CD4-positive, alpha-beta T cell treated with Interleukin-15 for 4 hours (primary cell): ENCODE measurements around the gene TTC8.
"Not testable (repeated sequence)": the region's sequence is repeated elsewhere in the genome, so short reads cannot be mapped to it uniquely, and the experiment has no call there.

Experiments used
- DNase-seq: peaks from one replicate; pipeline ENCODE4 v3.0.0-alpha.2; 2020; ENCODE audit warnings: low spot score

Gene TTC8

DNA sequence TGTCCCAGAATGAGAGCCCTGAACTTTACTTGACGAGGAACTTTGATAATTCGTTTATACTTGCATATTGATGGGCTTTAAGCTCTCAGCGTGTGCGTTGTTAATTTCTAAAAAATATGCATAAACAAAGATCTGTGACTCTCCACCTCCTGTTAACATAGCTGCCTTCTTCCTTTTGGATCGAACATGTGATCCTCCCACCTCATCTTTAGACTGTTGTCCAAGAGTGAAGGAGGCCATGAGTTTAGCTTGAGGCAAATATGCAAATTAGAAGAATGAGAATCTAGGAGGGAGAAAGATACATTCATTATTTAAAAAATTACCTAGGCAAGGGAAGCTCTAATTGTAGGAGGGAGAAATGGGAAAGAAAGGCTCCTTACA lies 617 bp downstream of the TTC8 start:
- no peak for DNase-seq

DNA sequence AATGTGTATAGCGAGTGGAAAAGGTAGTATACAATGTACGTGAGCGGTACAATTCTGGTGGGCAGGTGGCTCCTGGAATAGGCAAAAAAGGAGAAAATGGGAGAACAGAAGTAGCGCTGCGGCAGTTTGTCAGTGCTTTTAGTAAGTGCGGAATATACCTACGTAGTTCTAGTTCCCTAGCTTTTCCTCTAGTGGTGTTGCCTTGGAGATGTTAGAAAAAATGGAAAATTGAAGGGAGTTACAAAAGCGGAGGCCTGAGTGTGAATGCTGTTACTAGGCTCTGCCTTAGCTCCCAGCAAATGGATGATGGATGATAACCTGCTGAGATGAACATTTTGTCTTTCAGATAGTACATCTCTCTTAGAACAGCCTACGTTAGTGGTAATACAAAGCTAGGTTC lies 1.1 kb downstream of the TTC8 start:
- DNase-seq = no peak

DNA sequence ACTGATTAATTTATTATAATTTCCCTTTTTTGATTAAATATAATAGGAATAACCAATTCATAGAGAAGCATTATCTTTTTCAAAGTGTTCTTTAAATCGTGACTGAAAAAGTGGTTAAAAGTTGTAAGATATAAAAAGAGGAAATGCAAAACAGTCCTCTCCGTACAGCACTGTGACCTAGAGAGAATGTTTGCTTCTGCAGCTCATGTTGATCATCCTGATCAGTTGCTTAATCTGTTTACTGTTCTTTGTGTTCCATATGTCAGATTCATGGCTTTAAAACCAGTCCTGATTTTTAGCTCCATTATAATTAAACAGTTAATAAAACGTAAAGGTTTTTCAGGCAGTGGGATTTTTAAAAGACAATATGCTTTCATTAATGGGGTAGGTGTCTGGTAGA lies 4.7 kb downstream of the TTC8 start:
- no peak for DNase-seq

DNA sequence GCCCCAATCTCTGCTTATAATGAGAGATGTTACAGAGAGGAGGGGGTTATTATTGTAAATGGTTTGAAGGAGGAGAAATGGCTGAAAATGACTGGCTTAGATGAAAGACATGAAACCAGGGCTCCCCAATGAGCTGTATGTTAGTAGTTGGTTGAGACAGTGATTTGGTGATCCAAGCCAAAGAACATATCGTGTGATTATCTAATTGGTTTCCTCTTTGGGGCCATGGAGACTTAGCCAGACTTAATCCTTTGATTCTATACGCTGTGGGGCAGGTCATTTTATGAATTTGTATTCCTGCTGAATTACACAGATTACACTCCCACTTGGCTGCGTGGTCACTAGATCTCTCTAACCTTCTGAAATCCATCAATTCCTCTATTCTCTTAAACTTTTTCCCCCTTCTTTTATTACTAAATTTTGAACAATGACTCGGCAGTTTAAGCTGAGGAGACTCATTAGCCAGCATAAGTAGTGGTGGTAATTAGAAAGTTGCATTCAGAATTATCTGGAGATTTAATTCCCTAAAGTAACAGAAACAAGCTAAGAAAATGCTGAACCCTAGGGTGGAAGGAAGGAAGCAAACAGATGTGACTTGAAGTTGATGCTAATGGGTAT lies 5.3 kb downstream of the TTC8 start:
- DNase-seq = no peak

DNA sequence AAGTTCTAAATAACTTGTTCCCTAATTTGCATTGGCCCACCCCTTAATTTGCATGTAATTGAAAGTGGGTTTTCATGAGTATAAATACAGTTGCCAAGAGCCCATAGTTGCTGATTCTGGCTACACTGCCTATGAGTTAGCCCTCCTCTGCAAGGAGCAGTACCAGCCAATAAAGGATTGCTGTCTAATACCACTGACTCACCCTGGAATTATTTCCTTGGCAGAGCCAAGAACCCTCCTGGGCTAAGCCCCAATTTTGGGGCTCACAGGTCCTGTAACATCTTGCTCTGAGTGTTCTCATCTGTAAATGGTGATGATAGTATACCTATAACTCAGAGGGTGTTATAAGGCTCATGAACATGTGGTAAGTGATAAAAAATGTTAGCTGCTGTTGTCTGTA lies 6.8 kb downstream of the TTC8 start:
- DNase-seq = no peak

DNA sequence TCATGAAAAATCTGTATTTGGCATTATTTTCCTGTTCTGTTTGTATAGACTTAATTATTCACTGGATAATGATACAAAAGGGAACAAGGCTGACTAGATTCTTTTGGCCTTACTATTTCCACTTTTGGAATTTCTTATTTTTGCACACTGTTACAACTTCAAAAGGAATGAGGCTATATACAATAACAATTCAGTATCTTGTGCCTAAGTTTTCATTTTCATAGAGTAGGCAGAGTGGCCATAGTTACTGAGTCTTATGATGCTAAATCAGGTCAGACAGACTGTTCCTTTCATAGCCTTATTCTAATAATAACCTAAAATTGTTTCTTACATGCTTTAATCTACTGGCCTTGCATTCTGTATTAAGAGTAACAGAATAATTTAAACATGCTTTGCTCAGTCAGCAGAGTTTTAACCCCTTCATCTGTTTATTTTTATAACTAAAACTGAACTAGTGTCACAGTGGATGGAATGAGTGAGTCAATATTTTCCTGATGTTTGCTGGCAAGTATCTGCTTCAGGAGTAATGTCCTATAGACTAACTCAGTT lies 10.5 kb downstream of the TTC8 start:
- DNase-seq = no peak

DNA sequence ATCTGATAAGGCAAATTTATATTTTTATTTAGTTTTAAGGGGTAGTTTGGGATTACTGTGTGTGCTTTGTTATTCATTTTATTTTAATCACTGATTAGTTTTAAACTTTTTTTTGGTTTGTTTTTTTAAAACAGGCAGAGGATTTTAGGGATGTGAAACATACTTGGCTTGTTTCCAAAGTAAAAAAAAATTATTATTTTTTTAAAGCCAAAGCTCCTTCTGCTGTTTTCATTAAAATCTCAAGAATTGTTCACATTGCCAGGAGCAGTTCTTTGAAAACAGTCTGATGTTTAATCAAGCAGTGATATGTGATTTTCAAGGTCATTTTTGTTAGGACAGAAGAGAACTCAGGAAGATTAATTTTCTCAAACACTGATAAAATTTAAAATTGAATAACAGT lies 11.2 kb downstream of the TTC8 start:
- DNase-seq = no peak

DNA sequence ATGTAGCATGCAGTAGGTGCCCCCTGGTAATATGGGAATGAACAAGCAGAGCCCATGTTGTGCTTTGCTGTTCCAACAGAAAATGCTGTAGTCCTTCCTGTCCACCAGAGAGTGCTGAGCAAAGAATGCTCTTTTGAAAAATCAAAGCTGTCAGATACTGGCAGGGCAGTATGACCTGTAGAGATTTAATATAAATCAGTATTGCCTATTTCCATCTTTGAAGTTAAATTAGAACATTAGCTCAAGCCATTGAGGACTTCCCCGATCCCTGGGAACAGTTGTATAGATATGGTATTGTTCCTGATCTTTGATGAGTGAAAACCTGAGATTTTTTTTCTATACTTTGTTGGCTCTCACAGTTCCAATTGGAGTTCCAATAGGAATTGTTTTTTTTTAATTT lies 13.0 kb downstream of the TTC8 start:
- DNase-seq = no peak

DNA sequence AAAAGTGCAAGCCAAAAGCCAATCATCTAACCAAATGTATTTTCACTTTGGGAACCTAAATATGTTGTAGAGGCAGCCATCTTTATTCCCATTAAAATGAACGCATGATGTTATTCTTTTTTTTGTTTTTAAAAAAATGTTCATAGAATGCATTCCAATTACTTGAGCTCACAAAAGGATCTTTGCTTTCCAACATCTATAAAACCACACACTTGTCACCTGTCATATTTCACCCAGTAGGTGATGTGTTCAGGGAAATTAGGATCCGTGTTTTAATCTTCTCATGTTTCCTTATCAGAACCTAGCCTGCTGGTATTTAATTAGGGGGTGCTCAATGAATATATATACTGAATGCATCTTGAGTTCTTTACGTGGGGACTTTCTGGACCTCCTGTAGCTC lies 13.6 kb downstream of the TTC8 start:
- DNase-seq = no peak

DNA sequence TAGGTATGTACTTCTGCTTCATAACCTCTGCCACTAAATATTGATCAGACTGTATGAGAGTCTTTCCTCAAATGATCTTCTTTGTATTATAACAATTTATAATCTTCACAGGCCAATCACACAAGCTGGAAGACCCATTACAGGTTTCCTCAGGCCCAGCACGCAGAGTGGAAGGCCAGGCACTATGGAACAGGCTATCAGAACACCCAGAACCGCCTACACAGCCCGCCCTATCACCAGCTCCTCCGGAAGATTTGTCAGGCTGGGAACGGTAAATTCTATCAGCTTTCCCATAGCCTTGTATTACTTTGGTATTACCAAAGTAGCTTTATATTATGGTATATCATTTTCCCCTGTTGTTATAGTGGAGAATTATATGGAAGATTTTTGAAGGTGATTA lies 16.5 kb downstream of the TTC8 start:
- no peak for DNase-seq

DNA sequence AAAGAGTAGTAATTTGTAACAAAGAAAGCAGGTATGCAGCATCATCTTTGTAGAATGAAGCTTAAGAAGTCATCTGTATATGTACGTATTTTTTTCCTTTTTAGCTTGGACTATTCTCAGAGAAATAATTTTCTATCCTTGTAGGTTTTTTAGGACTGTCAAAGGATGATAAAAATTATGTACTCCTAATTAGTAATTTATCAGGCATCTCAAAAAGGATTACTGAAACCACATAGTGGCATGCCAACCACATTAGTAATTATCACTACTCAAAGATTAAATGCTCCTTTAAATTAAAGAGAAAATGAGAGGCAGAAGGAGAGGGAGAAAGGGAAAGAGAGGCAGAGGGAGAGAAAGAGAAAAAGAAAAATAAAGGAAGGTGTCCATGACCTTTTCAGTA lies 17.3 kb downstream of the TTC8 start:
- no peak for DNase-seq

DNA sequence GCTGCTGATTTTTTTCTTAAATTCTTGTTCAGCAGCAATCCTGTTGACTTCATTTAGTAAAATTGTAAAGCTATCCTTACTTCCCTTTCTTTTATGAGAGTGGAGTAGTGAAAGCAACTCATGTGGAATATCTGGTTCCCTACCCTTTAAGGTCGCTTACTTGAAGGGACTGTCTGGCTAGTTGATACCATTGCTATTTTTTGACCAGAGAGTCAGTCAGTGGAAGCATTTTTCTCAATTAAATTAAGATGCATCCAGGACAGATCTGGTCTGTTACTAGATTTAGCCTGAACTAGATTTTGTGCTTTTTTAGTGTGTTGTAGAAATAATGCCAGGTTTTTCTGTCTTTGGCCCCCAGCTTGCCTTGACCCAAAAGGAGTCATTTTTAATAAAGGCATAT lies 18.0 kb downstream of the TTC8 start:
- no peak for DNase-seq

DNA sequence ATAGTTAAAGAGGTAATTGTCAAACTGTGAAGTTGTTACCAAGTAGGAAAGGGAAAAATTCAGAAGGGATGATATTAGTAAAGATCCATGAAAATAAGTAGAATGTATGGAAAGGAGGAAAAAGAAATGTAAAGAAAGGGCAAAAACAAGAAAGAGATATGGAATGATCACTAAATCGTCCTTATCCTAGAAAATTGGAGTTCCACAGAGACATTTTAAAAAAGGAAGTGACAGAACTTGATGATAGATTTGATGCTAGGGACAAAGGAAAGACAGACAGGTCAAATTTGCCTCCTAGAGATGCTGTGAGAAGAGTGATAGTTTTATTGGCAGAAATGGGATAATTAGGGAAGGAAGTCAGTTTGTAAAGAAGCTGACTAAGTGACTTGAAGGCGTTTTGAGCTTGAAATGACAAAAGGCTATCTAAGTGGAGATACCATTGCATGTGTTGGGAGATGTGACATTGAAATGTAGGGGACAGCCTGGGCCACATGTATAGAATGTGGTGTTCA lies 20.6 kb downstream of the TTC8 start:
- no peak for DNase-seq

DNA sequence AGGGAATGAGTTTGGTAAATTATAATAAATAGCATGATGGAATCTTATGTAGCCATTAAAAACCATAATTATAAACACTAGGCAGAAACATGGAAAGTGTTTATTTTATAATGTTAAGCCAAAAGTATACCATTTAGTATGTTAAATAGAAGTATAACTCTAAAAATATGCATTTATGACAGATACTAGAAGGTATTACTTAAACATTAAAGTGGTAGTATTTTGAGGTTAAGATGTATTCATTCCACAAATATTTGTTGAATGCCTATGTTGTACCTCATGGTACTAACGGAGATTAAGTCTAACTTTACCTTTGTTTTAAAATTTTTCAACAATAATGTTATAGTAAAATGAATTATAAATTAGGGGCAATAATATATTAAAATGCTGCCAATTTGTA lies 24.1 kb downstream of the TTC8 start:
- DNase-seq = no peak

DNA sequence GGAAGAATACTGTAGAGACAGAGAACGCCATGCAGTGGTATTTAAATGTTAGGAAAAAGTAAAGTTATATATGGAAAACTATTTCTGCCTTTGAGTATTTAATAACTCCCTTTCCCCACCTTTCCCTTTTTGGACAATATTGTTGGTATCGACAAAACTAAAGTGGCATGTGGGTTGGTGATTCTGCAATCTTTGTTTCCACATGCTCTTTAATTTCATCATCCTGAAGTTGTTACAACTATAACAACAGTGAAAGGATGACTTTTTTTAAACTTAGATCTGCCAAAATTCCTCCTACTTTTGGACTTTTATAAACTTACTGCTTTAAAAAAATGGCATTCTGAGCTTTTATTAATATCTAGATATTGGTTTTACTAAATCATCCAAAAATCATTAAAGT lies 25.3 kb downstream of the TTC8 start:
- DNase-seq = no peak

DNA sequence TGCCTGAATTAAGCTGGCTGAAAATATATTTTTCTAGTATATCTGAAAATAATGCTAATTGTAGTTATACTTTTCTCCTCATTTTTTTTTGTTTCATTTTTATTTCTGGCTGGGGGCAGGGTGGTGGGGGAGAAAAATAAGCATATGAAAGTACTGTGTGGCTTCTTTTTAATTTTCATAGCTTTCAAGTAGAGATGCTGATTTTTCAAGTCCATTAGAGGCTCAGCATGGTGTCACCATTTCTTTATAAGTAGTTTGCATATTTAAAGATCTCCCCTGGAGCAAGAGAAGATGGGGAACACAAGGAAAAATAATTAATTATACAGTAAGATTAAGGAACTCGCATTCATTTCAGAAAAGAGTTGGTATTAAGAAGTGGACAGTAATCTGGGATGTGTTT lies 27.1 kb downstream of the TTC8 start:
- no peak for DNase-seq

DNA sequence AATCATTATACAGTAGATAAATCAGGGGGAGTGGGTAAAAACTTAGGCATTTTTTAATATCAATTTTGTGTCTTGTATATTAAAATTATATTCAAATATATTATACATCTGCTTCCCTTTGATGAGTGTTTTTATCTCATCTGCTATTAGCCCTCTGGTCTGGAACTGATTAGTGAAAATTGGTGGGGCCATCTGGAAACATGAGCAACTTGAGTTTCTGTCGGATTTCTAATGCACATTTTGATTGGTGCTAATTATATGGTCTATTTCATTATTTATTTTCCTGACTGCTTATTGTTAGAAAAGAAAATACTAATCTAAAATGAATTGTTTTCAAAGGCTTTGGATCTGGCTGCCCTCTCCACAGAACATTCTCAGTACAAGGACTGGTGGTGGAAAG lies 28.2 kb downstream of the TTC8 start:
- no peak for DNase-seq

DNA sequence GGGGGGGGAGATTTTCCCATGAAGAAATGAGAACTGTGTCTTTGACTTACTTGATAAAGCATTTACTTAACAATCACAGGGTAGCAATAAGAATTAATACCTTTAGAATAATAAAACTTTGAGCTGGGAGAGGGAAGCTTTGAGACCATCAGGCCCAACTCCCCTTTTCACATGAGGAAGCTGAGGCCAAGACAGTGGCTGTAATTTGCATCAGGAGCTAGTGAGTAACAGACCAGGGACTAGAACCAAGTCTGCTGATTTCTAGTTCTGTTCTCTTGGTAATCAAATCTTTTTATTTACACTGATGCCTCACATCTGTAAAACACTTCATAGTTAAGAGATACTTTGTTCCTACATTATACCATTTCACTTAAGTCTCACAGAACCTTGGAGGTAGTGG lies 28.7 kb downstream of the TTC8 start:
- DNase-seq = no peak

DNA sequence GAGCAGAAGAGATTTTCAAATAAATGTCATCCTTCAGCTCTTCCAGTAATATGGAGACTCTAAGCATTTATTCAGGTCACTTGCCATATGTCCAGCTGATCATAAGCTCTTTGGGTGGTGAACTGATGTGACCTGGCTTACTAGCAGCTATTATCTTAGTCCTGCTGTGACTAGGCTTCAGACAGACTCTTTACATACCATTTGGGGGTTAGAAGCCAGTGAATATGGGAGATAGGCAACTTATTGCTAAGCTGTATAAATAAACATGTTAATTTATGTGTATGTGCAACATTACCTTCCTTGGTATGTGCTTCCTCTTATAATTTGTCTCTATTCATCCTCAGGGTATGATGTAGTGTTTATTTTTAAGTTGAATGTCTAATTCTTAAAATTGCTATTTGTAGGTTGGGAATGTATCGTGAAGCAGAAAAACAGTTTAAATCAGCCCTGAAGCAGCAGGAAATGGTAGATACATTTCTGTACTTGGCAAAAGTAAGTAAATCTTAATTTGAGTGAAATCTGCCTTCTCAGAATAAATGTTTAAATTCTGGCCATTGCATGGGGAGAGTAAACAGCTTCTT lies 32.4 kb downstream of the TTC8 start:
- DNase-seq = no peak

DNA sequence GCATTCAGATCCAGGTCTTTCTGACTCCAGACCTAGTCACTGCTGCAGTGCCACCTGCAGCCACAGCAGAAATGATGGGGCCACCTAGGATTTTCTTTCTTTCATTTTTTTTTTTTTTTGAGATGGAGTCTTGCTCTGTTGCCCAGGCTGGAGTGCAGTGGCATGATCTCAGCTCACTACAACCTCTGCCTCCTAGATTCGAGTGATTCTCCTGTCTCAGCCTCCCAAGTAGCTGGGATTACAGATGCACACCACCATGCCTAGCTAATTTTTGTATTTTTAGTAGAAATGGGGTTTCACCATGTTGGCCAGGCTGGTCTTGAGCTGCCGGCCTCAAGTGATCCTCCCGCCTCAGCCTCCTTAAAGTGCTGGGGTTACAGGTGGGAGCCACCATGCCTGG lies 33.4 kb downstream of the TTC8 start:
- DNase-seq = not testable (repeated sequence)

DNA sequence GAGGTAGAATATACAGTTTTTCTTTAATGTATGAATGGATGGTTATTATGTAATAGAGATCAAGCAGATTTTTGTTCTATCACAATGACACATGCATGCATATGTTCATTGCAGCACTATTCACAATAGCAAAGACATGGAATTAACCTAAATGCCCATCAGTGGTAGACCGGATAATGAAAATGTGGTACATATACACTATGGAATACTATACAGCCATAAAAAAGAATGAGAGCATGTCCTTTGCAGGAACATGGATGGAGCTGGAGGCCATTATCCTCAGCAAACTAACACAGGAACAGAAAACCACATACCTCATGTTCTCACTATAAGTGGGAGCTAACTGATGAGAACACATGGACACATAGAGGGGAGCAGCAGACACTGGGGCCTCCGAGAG lies 34.7 kb downstream of the TTC8 start:
- DNase-seq = not testable (repeated sequence)

DNA sequence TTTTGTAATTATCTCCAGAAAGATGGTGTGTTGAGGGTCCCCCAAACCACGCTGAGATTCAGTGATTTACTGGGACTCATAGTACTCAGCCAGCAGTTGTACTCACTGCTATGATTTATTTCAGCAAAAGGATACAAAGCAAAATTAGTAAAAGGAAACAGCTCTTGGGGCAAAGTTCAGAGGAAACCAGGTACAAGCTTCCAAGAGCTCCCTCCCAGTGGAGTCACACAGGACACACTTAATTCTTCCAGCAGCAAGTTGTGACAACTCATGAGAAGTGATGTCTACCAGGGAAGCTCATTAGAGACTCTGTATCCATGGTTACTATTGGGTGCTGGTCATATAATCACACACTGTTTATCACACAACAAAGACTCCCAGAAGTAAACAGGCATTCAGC lies 38.7 kb downstream of the TTC8 start:
- DNase-seq = no peak

DNA sequence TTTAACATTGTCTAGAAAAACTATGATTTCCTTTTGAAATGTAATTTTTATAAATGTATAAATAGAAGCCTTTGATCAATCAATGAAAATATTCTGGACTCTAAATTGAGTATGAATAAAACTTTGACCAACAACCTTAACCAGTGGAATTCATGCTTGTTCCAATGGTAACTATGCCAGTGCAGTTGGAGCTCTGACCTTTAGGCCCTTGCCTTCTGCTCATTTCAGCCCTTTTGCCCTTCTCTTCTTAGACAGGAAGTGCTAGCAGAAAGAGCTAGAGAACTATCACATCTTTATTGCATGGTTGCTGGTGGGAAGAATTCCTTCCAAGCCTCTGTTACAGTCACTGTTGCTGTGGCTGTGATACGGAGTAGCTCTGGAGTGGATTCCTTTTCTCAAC lies 39.7 kb downstream of the TTC8 start:
- no peak for DNase-seq

DNA sequence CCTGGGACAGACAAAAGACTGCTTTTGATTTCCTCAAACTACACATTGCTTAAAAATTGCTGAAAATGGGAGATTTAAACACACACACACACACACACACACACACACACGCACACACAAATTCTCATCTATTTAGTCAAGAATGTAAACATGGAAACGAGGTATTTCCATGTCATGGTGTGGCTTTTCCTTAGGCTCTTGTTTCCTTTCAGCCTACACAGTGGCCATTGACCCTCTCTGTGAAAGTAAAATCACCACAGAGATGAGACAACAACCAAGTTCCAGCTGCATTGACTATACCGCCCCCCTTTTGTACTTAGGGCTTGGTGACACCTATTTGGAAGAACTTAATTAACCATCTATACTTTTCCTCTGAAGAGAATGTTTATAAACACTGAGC lies 41.9 kb downstream of the TTC8 start:
- no peak for DNase-seq
